Common myeloid progenitor, CD34-positive (primary cell): ENCODE data around the gene CAMK4.

Experiments used
- CTCF ChIA-PET: fragments of 350-600 bp; sonication (Branson Sonifier 250); formaldehyde crosslinking; loops from one replicate; lab custom pipeline; 2021; ENCODE audit warnings: antibody characterized with exemption; lab: Charles Lee
- POLR2A ChIA-PET: fragments of 350-600 bp; sonication (Branson Sonifier 250); formaldehyde crosslinking; loops from one replicate; lab custom pipeline; 2021; ENCODE audit warnings: antibody characterized with exemption; lab: Charles Lee
- DNase-seq, 3 donors: peaks; one replicate each; pipeline versions ENCODE4 v3.0.0 to v3.0.0-alpha.2; 2013
- H3K27ac ChIP-seq, 2 experiments: 1 replicate in 1 of 2; 2 replicates in 1 of 2; pipeline ENCODE4 v1.7.0; 2013; ENCODE audit warnings: inconsistent platforms in 2 of 2, low read length in 2 of 2, mild to moderate bottlenecking in 2 of 2, low read depth in 1 of 2, moderate library complexity in 1 of 2; ENCODE audit not compliant: severe bottlenecking in 2 of 2, insufficient read depth in 1 of 2, poor library complexity in 1 of 2
- H3K27me3 ChIP-seq, 5 experiments: replicated peaks in 2 of 5; 1 replicate in 3 of 5; 2 replicates in 2 of 5; pipeline versions ENCODE4 v1.6.1 to v1.7.0; 2013; ENCODE audit warnings: low read length in 4 of 5, mild to moderate bottlenecking in 2 of 5, moderate library complexity in 2 of 5, inconsistent platforms in 1 of 5; ENCODE audit not compliant: insufficient read depth in 5 of 5, control insufficient read depth in 4 of 5
- H3K36me3 ChIP-seq, 4 experiments: 1 replicate in 2 of 4; 2 replicates in 2 of 4; pipeline versions ENCODE4 v1.6.1 to v1.7.0; 2013; ENCODE audit warnings: low read length in 3 of 4, control low read depth in 1 of 4, mild to moderate bottlenecking in 1 of 4; ENCODE audit not compliant: control insufficient read depth in 4 of 4, insufficient read depth in 4 of 4
- H3K4me1 ChIP-seq, 4 experiments: 1 replicate in 3 of 4; 2 replicates in 1 of 4; pipeline versions ENCODE4 v1.6.1 to v1.7.1; 2013; ENCODE audit warnings: low read length in 3 of 4, mild to moderate bottlenecking in 3 of 4, control low read depth in 1 of 4, inconsistent platforms in 1 of 4, moderate library complexity in 1 of 4; ENCODE audit not compliant: control insufficient read depth in 4 of 4, insufficient read depth in 4 of 4; ENCODE audit errors: control extremely low read depth in 1 of 4
- H3K4me3 ChIP-seq, 7 experiments: 1 replicate in 4 of 7; 2 replicates in 3 of 7; pipeline versions ENCODE4 v1.5.1 to v1.7.0; 2013; ENCODE audit warnings: mild to moderate bottlenecking in 7 of 7, low read length in 6 of 7, moderate library complexity in 6 of 7, inconsistent platforms in 2 of 7, low read depth in 2 of 7, control low read depth in 1 of 7; ENCODE audit not compliant: insufficient read depth in 4 of 7, control insufficient read depth in 1 of 7; ENCODE audit errors: extremely low read depth in 1 of 7
- H3K9me3 ChIP-seq, 5 experiments: 1 replicate in 4 of 5; 2 replicates in 1 of 5; pipeline versions ENCODE4 v1.6.1 to v1.7.1; 2013; ENCODE audit warnings: low read length in 4 of 5, mild to moderate bottlenecking in 2 of 5, inconsistent platforms in 1 of 5, low read depth in 1 of 5, moderate library complexity in 1 of 5; ENCODE audit not compliant: control insufficient read depth in 4 of 5, insufficient read depth in 2 of 5; ENCODE audit errors: control extremely low read depth in 1 of 5
- WGBS: methylation state at CpG from one replicate; pipeline ENCODE4 v1.1.5; 2013; ENCODE audit not compliant: insufficient coverage; 5-methylcytosine and 5-hydroxymethylcytosine counted together

CAMK4 gene

GRCh38 chr5:111394586-111394985, 170.4 kb downstream of the CAMK4 start:
- ChIA-PET POLR2A (no interaction called here), CTCF (interaction anchor here (0.6 kb wide), 1 partner anchor 43 kb away, joined by 3 read pairs; no protein-coding TSS in a partner anchor)
- no peak overlapping the region for H3K27ac ChIP-seq
- H3K4me1 ChIP-seq, result no peaks in the 10 kb centered on the region
- no CpG with 5 or more reads among the region's 3 CpGs for WGBS
- no peak for DNase-seq
- no peak overlapping the region for H3K4me3 ChIP-seq
- peaks cover 0 to 2% (median 0%) of the 10 kb centered on the region in 5 experiments for H3K9me3 ChIP-seq
- no peaks in the 10 kb centered on the region for H3K36me3 ChIP-seq
- H3K27me3 ChIP-seq, result peaks cover 0 to 1% (median 0%) of the 10 kb centered on the region in 5 experiments

GRCh38 chr5:111398013-111398412, 173.8 kb downstream of the CAMK4 start:
- ChIA-PET POLR2A (no interaction called here), CTCF (no interaction called here)
- H3K4me3 ChIP-seq, result no peak overlapping the region

GRCh38 chr5:111399113-111399512, 174.9 kb downstream of the CAMK4 start:
- H3K36me3 ChIP-seq, result no peaks in the 10 kb centered on the region
- peaks cover 0 to 1% (median 0%) of the 10 kb centered on the region in 5 experiments for H3K27me3 ChIP-seq
- CTCF ChIA-PET, result no interaction called here
- no peaks in the 10 kb centered on the region for H3K9me3 ChIP-seq
- POLR2A ChIA-PET, result no interaction called here
- WGBS, result 94% methylated on average over 1 of the region's 2 CpGs
- no peak overlapping the region for H3K27ac ChIP-seq
- H3K4me1 ChIP-seq, result no peaks in the 10 kb centered on the region
- DNase-seq, result no peak
- H3K4me3 ChIP-seq, result no peak overlapping the region

More at GRCh38 chr5:111398013-111398412, 173.8 kb downstream of the CAMK4 start:
- Histone ChIP-seq H3K4me1 (no peaks in the 10 kb centered on the region), H3K27me3 (peaks cover 0 to 1% (median 0%) of the 10 kb centered on the region in 5 experiments), H3K36me3 (no peaks in the 10 kb centered on the region), H3K27ac (no peak overlapping the region), H3K9me3 (no peaks in the 10 kb centered on the region)
- DNase-seq, result no peak
- WGBS, result no CpG with 5 or more reads among the region's 2 CpGs

GRCh38 chr5:111401906-111402305, 177.7 kb downstream of the CAMK4 start:
- H3K4me3 ChIP-seq, result no peak overlapping the region
- 22% methylated on average over 1 of the region's 2 CpGs for WGBS
- H3K27me3 ChIP-seq, result peaks cover 0 to 1% (median 0%) of the 10 kb centered on the region in 5 experiments
- POLR2A ChIA-PET, result no interaction called here
- H3K9me3 ChIP-seq, result no peaks in the 10 kb centered on the region
- DNase-seq, result no peak
- no peak overlapping the region for H3K27ac ChIP-seq
- H3K4me1 ChIP-seq, result no peaks in the 10 kb centered on the region
- CTCF ChIA-PET, result no interaction called here
- H3K36me3 ChIP-seq, result no peaks in the 10 kb centered on the region

GRCh38 chr5:111404270-111404769, 180.1 kb downstream of the CAMK4 start:
- CTCF ChIA-PET, result no interaction called here

GRCh38 chr5:111407562-111407961, 183.4 kb downstream of the CAMK4 start:
- H3K9me3 ChIP-seq, result no peaks in the 10 kb centered on the region
- no peaks in the 10 kb centered on the region for H3K4me1 ChIP-seq
- no peak overlapping the region for H3K27ac ChIP-seq
- ChIA-PET CTCF (no interaction called here), POLR2A (no interaction called here)
- H3K36me3 ChIP-seq, result no peaks in the 10 kb centered on the region
- DNase-seq, result no peak
- H3K27me3 ChIP-seq, result peaks cover 0 to 3% (median 0%) of the 10 kb centered on the region in 5 experiments
- no peak overlapping the region for H3K4me3 ChIP-seq

More at GRCh38 chr5:111404270-111404769, 180.1 kb downstream of the CAMK4 start:
- Histone ChIP-seq H3K9me3 (no peaks in the 10 kb centered on the region), H3K36me3 (no peaks in the 10 kb centered on the region), H3K4me3 (no peak overlapping the region), H3K27me3 (no peaks in the 10 kb centered on the region), H3K4me1 (no peaks in the 10 kb centered on the region), H3K27ac (no peak overlapping the region)
- WGBS, result no CpG with 5 or more reads among the region's 2 CpGs
- no peak for DNase-seq
- POLR2A ChIA-PET, result no interaction called here

- ChIA-PET POLR2A (no interaction called here), CTCF (no interaction called here)
- 100% methylated on average over 1 of the region's 1 CpG for WGBS
Observed at GRCh38 chr5:111408817-111409216, 184.6 kb downstream of the CAMK4 start.

More at GRCh38 chr5:111408817-111409216, 184.6 kb downstream of the CAMK4 start:
- no peak overlapping the region for H3K4me3 ChIP-seq
- no peaks in the 10 kb centered on the region for H3K36me3 ChIP-seq
- no peak overlapping the region for H3K27ac ChIP-seq
- peaks cover 0 to 3% (median 0%) of the 10 kb centered on the region in 5 experiments for H3K27me3 ChIP-seq
- DNase-seq, result no peak
- no peaks in the 10 kb centered on the region for H3K9me3 ChIP-seq
- no peaks in the 10 kb centered on the region for H3K4me1 ChIP-seq
